GM12865 (cell line): ENCODE data around the gene GIT1.

ENCODE experiments used
- DNase-seq: peaks from one replicate; pipeline ENCODE4 v3.0.0; 2010; ENCODE audit warnings: low read depth
- H3K4me3 ChIP-seq: 2 replicates; pipeline ENCODE4 v1.5.1; 2011; ENCODE audit warnings: mild to moderate bottlenecking, low read depth, low read length, control low read depth
- TF ChIP-seq, protein P1 (sequence below): IDR thresholded peaks from 2 replicates; pipeline ENCODE4 v1.5.1; 2011; ENCODE audit warnings: low read length, control low read depth, low read depth, inconsistent platforms; ENCODE audit not compliant: insufficient read depth; ENCODE audit errors: missing control alignments

Gene GIT1

DNA sequence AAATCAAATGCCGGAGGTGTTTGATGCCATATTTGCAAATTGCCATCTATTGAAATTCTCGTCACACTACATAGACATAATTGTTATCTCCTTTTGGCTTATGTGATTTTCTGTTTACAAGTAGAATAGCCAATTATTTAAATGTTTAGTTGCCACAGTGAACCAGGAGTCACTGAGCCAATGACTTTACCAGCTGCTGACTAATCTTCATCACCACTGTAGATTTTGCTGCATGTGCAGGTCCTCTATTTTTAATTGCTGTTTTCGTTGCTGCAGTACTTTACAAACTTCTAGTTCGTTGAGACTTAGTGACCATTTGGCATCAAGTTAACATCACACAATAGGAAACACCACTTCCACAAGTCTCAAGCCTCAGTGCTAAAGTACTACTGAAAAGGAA lies 45.4 kb downstream of the GIT1 start:
- H3K4me3 ChIP-seq, result no peak overlapping the region
- no peak for DNase-seq
- TF ChIP-seq, protein P1, sequence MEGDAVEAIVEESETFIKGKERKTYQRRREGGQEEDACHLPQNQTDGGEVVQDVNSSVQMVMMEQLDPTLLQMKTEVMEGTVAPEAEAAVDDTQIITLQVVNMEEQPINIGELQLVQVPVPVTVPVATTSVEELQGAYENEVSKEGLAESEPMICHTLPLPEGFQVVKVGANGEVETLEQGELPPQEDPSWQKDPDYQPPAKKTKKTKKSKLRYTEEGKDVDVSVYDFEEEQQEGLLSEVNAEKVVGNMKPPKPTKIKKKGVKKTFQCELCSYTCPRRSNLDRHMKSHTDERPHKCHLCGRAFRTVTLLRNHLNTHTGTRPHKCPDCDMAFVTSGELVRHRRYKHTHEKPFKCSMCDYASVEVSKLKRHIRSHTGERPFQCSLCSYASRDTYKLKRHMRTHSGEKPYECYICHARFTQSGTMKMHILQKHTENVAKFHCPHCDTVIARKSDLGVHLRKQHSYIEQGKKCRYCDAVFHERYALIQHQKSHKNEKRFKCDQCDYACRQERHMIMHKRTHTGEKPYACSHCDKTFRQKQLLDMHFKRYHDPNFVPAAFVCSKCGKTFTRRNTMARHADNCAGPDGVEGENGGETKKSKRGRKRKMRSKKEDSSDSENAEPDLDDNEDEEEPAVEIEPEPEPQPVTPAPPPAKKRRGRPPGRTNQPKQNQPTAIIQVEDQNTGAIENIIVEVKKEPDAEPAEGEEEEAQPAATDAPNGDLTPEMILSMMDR, result no peak

DNA sequence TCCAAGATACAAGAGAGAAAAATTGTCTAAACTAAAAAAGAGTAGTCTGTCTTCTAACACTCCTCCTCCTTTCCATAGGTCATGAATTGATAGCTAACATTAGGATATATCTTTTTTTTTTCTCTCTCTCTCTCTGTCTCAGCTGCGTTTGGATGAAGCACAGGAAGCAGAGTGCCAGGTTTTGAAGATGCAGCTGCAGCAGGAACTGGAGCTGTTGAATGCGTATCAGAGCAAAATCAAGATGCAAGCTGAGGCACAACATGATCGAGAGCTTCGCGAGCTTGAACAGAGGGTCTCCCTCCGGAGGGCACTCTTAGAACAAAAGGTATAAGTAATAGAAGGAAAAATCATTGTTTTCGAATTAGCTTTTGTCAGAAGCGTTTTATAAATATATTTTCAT lies 55.5 kb downstream of the GIT1 start:
- H3K4me3 ChIP-seq, result no peak overlapping the region
- DNase-seq, result no peak
- TF ChIP-seq, protein P1, result no peak

DNA sequence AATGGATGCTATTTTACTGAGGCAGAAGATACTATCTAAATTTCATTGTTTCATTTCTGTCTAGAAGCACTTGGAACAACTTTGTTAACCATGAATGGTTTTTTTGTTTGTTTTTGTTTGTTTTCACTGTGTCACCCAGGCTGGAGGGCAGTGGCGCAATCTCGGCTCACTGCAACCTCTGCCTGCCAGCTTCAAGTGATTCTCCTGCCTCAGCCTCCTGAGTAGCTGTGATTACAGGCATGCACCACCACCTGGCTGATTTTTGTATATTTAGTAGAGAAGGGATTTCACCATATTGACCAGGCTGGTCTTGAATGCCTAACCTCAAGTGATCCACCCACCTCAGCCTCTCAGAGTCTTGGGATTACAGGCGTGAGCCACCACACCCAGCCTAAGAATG lies 63.1 kb downstream of the GIT1 start:
- no peak for DNase-seq
- TF ChIP-seq, protein P1, result no peak

DNA sequence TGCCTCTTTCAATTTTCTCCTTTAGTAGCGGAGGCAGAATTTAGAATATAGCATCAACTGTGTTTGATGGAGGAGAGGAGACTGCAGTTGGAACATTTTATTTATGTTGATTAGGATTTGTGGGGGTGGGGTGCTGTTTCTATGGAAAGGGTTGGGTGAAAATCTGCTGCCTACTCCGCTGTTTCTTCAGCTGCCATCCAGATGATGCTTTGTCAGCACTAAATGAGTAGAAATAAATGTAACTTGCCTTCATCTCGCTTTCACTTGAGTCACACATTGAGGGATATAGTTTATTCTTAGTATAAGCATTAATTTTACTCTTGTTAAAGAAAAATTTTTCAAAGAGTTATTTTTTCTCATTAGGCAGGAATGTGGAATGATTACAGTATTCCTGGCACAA lies 64.8 kb downstream of the GIT1 start:
- no peak overlapping the region for H3K4me3 ChIP-seq
- TF ChIP-seq, protein P1, result no peak
- DNase-seq, result no peak

More for the DNA sequence above, 63.1 kb downstream of the GIT1 start:
- H3K4me3 ChIP-seq, result no peak overlapping the region
